GM19438 (cell line): ENCODE data around the gene TFAP2C.
"Not testable (repeated sequence)": the region's sequence is repeated elsewhere in the genome, so short reads cannot be mapped to it uniquely, and the experiment has no call there.

ENCODE experiments used
- ATAC-seq: cut with Tn5 transposase; IDR thresholded peaks from one replicate; pipeline ENCODE4 v1.9.1; 2021; ENCODE audit warnings: low read depth; ENCODE audit not compliant: unreplicated experiment

TFAP2C gene

GRCh38 chr20:56614196-56614595, 14.9 kb upstream of the TFAP2C start:
- ATAC-seq, result no peak

GRCh38 chr20:56616716-56617115, 12.4 kb upstream of the TFAP2C start:
- ATAC-seq, result no peak

- ATAC-seq, result no peak
Observed at GRCh38 chr20:56617489-56617888, 11.6 kb upstream of the TFAP2C start.

GRCh38 chr20:56621730-56622129, 7.4 kb upstream of the TFAP2C start:
- no peak for ATAC-seq

GRCh38 chr20:56623930-56624329, 5.2 kb upstream of the TFAP2C start:
- not testable (repeated sequence) for ATAC-seq

- no peak for ATAC-seq
Observed at GRCh38 chr20:56624786-56625681, 4.1 kb upstream of the TFAP2C start.

- no peak for ATAC-seq
Observed at GRCh38 chr20:56625837-56626236, 3.3 kb upstream of the TFAP2C start.

GRCh38 chr20:56626367-56627121, 2.6 kb upstream of the TFAP2C start:
- ATAC-seq, result no peak

GRCh38 chr20:56627122-56628014, 1.7 kb upstream of the TFAP2C start:
- no peak for ATAC-seq

GRCh38 chr20:56628015-56628872, 862 bp upstream of the TFAP2C start:
- no peak for ATAC-seq

GRCh38 chr20:56629464-56630085, 469 bp downstream of the TFAP2C start:
- ATAC-seq, result no peak

GRCh38 chr20:56630086-56630493, 984 bp downstream of the TFAP2C start:
- no peak for ATAC-seq

GRCh38 chr20:56630506-56631317, 1.6 kb downstream of the TFAP2C start:
- no peak for ATAC-seq

- ATAC-seq, result no peak
Observed at GRCh38 chr20:56631318-56631989, 2.3 kb downstream of the TFAP2C start.

- no peak for ATAC-seq
Observed at GRCh38 chr20:56631990-56632327, 2.9 kb downstream of the TFAP2C start.

GRCh38 chr20:56634307-56634706, 5.2 kb downstream of the TFAP2C start:
- ATAC-seq, result no peak

- ATAC-seq, result no peak
Observed at GRCh38 chr20:56634735-56635385, 5.8 kb downstream of the TFAP2C start.

GRCh38 chr20:56636716-56637115, 7.6 kb downstream of the TFAP2C start:
- no peak for ATAC-seq
